ENCODE results near the gene SMURF1. TPM values are rescaled to one million over a fixed set of nuclear protein-coding genes. Genes with fewer than 3 reads are reported as not detected.

The SMURF1 gene
- total and polyA plus RNA-seq, 4 donors: 2.9 to 16.8 (median 5.9) TPM

DNA sequence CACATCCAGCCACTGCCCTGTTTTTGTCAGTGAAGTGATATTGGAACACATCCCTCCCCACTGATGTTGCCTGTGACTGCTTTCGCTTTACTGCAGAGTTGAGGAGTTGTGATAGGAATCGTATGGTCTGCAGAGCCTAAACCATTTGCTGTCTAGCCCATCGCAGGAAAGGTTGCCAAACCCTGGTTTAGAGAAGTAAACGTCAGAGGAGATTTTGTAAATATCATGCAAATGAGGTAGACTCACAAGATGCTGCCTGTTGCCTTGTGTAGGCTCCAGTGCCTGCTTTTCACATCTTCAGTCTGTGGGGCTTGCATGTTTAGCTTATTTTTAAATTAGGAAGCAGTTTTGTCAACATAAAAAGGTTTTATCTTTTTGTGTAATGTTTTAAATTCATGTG is 158.5 kb downstream of the SMURF1 start:
- Histone ChIP-seq H3K4me1 (ENCODE audit: control insufficient read depth in 4 of 4, insufficient read depth in 4 of 4, low read length in 3 of 4) (no peaks in the 10 kb centered on the region), H3K9ac (ENCODE audit: low read depth in 1 of 2, low read length in 2 of 2) (no peak overlapping the region), H3K27me3 (ENCODE audit: control insufficient read depth in 4 of 4, insufficient read depth in 4 of 4, low read length in 3 of 4) (no peaks in the 10 kb centered on the region), H3K27ac (ENCODE audit: low read depth in 1 of 2, low read length in 2 of 2) (no peak overlapping the region), H3K9me3 (ENCODE audit: control insufficient read depth in 4 of 4, low read length in 3 of 4) (peaks cover 0 to 4% (median 0%) of the 10 kb centered on the region in 4 donors), H3K4me3 (ENCODE audit: low read depth in 1 of 3, low read length in 3 of 3) (no peak overlapping the region), H3K36me3 (ENCODE audit: control insufficient read depth in 4 of 4, insufficient read depth in 3 of 4, low read depth in 1 of 4, low read length in 3 of 4) (peaks cover 14 to 81% (median 70%) of the 10 kb centered on the region in 4 donors)
- TF ChIP-seq GABPA (IDR thresholded peaks at IDR 0.05 in 1 of 2, conservative IDR thresholded peaks at IDR 0.05 in 1 of 2): no peak
- no peak for TF ChIP-seq EGR1 (IDR thresholded peaks at IDR 0.05; ENCODE audit: low read depth in 2 of 2)
- no peak for DNase-seq (ENCODE audit: low spot score)
- 68% methylated on average over 4 of the region's 4 CpGs for WGBS

DNA sequence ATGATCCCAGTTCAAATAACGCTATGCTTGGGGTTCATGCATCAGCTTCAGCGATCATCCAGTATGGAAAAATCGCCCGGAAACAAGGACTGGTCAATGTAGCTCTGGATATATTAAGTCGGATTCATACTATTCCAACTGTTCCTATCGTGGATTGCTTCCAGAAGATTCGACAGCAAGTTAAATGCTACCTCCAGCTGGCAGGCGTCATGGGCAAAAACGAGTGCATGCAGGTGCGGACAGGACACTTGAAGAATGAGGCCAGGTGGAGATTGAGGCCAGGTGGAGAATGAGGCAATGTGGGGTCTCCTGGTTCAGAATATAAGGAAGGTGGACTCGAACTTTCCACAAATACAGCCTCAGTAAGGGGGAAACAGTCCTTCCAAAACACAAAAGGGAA is 159.8 kb downstream of the SMURF1 start:
- 96% methylated on average over 11 of the region's 11 CpGs for WGBS
- no peak for DNase-seq (ENCODE audit: low spot score)
- no peak for TF ChIP-seq MAX (IDR thresholded peaks at IDR 0.05)
- no peak for TF ChIP-seq YY1 (IDR thresholded peaks at IDR 0.05)
- TF ChIP-seq RXRA (IDR thresholded peaks at IDR 0.05): no peak
- TF ChIP-seq FOXA1 (IDR thresholded peaks at IDR 0.05): no peak
- TF ChIP-seq ZBTB33 (IDR thresholded peaks at IDR 0.05): no peak
- TF ChIP-seq, protein P1, sequence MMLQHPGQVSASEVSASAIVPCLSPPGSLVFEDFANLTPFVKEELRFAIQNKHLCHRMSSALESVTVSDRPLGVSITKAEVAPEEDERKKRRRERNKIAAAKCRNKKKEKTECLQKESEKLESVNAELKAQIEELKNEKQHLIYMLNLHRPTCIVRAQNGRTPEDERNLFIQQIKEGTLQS (IDR thresholded peaks at IDR 0.05): no peak
- no peak for TF ChIP-seq HNF4A (conservative IDR thresholded peaks at IDR 0.05)
- TF ChIP-seq REST (IDR thresholded peaks at IDR 0.05): no peak
- no peak for TF ChIP-seq SP1 (IDR thresholded peaks at IDR 0.05)
- TF ChIP-seq HNF4G (IDR thresholded peaks at IDR 0.05): no peak
- no peak for TF ChIP-seq FOXA2 (IDR thresholded peaks at IDR 0.05)
- no peak for TF ChIP-seq EGR1 (IDR thresholded peaks at IDR 0.05; ENCODE audit: low read depth in 2 of 2)
- TF ChIP-seq RAD21 (IDR thresholded peaks at IDR 0.05): no peak
- TF ChIP-seq GABPA (IDR thresholded peaks at IDR 0.05 in 1 of 2, conservative IDR thresholded peaks at IDR 0.05 in 1 of 2): no peak
- TF ChIP-seq NR2F2 (IDR thresholded peaks at IDR 0.05): no peak
- TF ChIP-seq TAF1 (conservative IDR thresholded peaks at IDR 0.05): no peak

More for the DNA sequence above, 159.8 kb downstream of the SMURF1 start:
- Histone ChIP-seq H3K4me3 (ENCODE audit: low read depth in 1 of 3, low read length in 3 of 3) (no peak overlapping the region), H3K9ac (ENCODE audit: low read depth in 1 of 2, low read length in 2 of 2) (no peak overlapping the region), H3K9me3 (ENCODE audit: control insufficient read depth in 4 of 4, low read length in 3 of 4) (peaks cover 0 to 4% (median 0%) of the 10 kb centered on the region in 4 donors), H3K27me3 (ENCODE audit: control insufficient read depth in 4 of 4, insufficient read depth in 4 of 4, low read length in 3 of 4) (no peaks in the 10 kb centered on the region), H3K36me3 (ENCODE audit: control insufficient read depth in 4 of 4, insufficient read depth in 3 of 4, low read depth in 1 of 4, low read length in 3 of 4) (peaks cover 11 to 77% (median 70%) of the 10 kb centered on the region in 4 donors), H3K4me1 (ENCODE audit: control insufficient read depth in 4 of 4, insufficient read depth in 4 of 4, low read length in 3 of 4) (no peaks in the 10 kb centered on the region), H3K27ac (ENCODE audit: low read depth in 1 of 2, low read length in 2 of 2) (no peak overlapping the region)
